HepG2 (cell line): Measurements from ENCODE around the gene ADSS1. TPM values are rescaled to one million over a fixed set of nuclear protein-coding genes. Genes with fewer than 3 reads are reported as not detected.

Experiments used
- ARID5B ChIP-seq: IDR thresholded peaks from 2 replicates; pipeline ENCODE4 v1.4.0; 2020; ENCODE audit warnings: mild to moderate bottlenecking, missing genetic modification reagents
- ATF6 ChIP-seq: sonication (generic); formaldehyde crosslinking; conservative IDR thresholded peaks from 2 replicates; pipeline ENCODE4 v1.4.0; 2020; ENCODE audit warnings: missing genetic modification reagents
- EEA1 ChIP-seq: sonication (generic); formaldehyde crosslinking; IDR thresholded peaks from 2 replicates; pipeline ENCODE4 v1.5.1; 2020; ENCODE audit warnings: mild to moderate bottlenecking, missing genetic modification reagents, borderline replicate concordance
- HHEX ChIP-seq: IDR thresholded peaks from 2 replicates; pipeline ENCODE4 v1.6.1; 2016; ENCODE audit warnings: control low read depth
- IKZF1 ChIP-seq: fragments of 450-650 bp; IDR thresholded peaks from 2 replicates; pipeline ENCODE4 v1.7.1; 2016
- ZBTB40 ChIP-seq, 2 experiments: fragments of 450-650 bp in 1 of 2; sonication (generic) in 1 of 2; formaldehyde crosslinking in 1 of 2; IDR thresholded peaks; 2 replicates each; pipeline versions ENCODE4 v1.6.1 to v1.8.0; 2016 to 2022; ENCODE audit warnings: antibody characterized with exemption in 1 of 2, mild to moderate bottlenecking in 1 of 2, missing genetic modification reagents in 1 of 2
- ZBTB49 ChIP-seq: sonication (generic); formaldehyde crosslinking; IDR thresholded peaks from 2 replicates; pipeline ENCODE4 v1.4.0; 2020; ENCODE audit warnings: missing genetic modification reagents, borderline replicate concordance
- ZFP1 ChIP-seq: IDR thresholded peaks from 2 replicates; pipeline ENCODE4 v1.6.1; 2016
- ZNF121 ChIP-seq: sonication (generic); formaldehyde crosslinking; IDR thresholded peaks from 2 replicates; pipeline ENCODE4 v1.5.0; 2020; ENCODE audit warnings: mild to moderate bottlenecking, missing genetic modification reagents
- ZNF75D ChIP-seq: sonication (generic); formaldehyde crosslinking; IDR thresholded peaks from 2 replicates; pipeline ENCODE4 v1.8.1; 2023; ENCODE audit warnings: missing genetic modification reagents, mild to moderate bottlenecking, borderline replicate concordance
- polyA plus RNA-seq, 8 experiments: library from polyadenylated mRNA; depleted of rRNA in 3 of 8; stranded (reverse) in 7 of 8; unstranded in 1 of 8; fragments of >200 nt; fragmentation: Illumina TruSeq in 4 of 8; extraction: Trizol in 4 of 8; gene quantifications; 2 replicates each; pipeline versions ENCODE4 v1.2.1 to v1.2.3, GENCODE V29; 2011 to 2016; ENCODE audit warnings: low read depth in 4 of 8, missing spikeins in 1 of 8, mixed read lengths in 1 of 8; ENCODE audit not compliant: insufficient read depth in 1 of 8
- total RNA-seq, 5 experiments: library from RNA; depleted of rRNA; stranded (reverse); fragments of >200 nt; fragmentation: Illumina TruSeq; extraction: Trizol; gene quantifications; 2 replicates each; pipeline ENCODE4 v1.2.3, GENCODE V29; 2016; ENCODE audit warnings: low read depth in 1 of 5

Gene ADSS1
- total and polyA plus RNA-seq, 2 of the 13 experiments (the other 11 are each of a cell fraction or from before 2014, with no cell fraction given): 1.0 to 36.7 TPM

GRCh38 chr14:104766863-104767633, 43.0 kb downstream of the ADSS1 start (continued):
- TF ChIP-seq ZBTB40 (IDR thresholded peaks at IDR 0.05): no peak
- TF ChIP-seq ZBTB40 (CRISPR knock-in tag; IDR thresholded peaks at IDR 0.05): peak; percentile 24; the same call in 1 of the 2 replicates
- peak; percentile 37; the same call in 1 of the 2 replicates for TF ChIP-seq ARID5B (CRISPR knock-in tag)
- TF ChIP-seq IKZF1: no peak
- no peak for TF ChIP-seq EEA1 (CRISPR knock-in tag)
- peak; percentile 85; the same call in 1 of the 2 replicates for TF ChIP-seq ZFP1
- TF ChIP-seq ZBTB49 (CRISPR knock-in tag): no peak
- TF ChIP-seq ZNF75D: no peak
- no peak for TF ChIP-seq ATF6
- TF ChIP-seq HHEX: no peak
- TF ChIP-seq ZNF121 (CRISPR knock-in tag): no peak
